Kidney glomerular epithelial cell (primary cell): ENCODE results near the gene ARPC1B.

ENCODE experiments used
- DNase-seq: peaks from one replicate; lab custom pipeline; 2025; lab: John Stamatoyannopoulos, UW

ARPC1B gene

GRCh38 chr7:99389772-99390171 is 15.2 kb downstream of the ARPC1B start:
- DNase-seq = no peak

DNA sequence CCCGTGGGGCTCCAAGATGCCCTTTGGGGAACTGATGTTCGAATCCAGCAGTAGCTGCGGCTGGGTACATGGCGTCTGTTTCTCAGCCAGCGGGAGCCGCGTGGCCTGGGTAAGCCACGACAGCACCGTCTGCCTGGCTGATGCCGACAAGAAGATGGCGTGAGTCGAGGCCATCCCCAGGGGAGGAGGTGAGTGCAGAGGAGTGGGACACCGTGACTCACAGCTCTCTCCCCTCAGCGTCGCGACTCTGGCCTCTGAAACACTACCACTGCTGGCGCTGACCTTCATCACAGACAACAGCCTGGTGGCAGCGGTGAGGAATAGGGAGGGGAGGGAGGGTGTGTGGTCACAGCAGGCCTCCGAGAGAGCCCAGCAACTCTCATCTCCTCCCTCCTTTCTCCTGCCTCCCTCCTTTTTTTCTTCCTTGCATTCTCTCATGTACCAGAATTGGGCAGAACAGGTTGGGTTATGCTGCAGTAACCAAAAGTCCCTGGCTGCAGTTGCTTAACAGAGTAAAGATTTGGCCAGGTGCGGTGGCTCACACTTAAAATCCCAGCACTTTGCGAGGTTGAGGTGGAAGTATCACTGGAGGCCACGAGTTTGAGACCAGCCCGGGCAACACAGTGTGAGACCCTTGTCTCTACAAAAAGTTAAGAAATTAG is 16.5 kb downstream of the ARPC1B start:
- no peak for DNase-seq

GRCh38 chr7:99392046-99392445 is 17.5 kb downstream of the ARPC1B start:
- DNase-seq = no peak

GRCh38 chr7:99392659-99393354 is 18.3 kb downstream of the ARPC1B start:
- DNase-seq = no peak

DNA sequence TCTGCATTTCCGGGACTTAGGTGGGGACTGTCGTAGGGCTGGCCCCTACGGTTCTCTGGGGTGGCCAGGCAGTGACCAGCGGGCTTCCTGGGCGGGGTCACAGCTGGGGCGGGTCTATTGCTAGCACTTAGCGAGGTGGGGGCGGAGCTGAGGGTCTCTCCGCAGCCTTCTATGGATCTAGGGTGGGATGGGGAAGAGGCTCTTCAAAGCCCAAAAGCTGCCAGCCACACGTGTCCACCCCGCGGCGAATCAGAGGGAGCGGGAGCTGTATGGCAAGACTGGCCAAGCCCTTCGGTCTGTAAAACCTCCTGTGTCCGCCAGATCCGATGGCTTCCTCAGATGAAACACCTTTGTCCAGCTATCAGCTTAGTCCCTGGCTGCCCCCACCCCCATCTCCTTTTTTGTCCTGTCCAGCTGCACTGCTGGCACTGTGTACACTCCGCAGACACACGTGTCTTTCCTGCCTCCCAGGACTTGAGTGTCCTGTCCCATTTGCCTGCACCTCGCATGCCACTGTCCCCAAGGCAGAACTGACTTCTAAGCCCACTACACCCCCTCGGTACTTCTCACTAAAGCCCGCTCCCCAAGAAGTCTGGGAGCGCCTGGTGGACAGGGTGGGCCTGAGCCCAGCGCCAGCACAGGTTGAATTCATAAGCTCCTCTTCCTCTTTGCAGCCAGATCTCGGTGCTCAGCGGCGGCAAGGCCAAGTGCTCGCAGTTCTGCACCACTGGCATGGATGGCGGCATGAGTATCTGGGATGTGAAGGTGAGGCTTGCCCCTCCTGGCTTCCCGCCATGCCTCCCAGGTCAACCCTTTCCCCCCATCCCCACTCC is 19.0 kb downstream of the ARPC1B start:
- no peak for DNase-seq

DNA sequence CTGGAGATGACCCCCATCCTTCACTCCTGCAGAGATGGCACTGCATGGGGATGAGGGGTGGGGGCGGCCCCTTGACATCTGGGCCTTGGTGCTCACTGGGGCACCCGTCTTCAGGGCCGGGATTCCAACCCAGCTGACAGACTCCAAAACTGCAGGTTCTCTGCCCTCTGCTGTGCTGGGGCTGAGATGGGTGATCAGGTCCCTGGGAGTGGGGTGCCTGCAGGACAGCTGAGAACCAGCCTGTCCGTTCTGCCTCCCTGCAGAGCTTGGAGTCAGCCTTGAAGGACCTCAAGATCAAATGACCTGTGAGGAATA is 19.6 kb downstream of the ARPC1B start:
- no peak for DNase-seq

- no peak for DNase-seq
These were observed 21.2 kb downstream of the ARPC1B start for GRCh38 chr7:99395616-99396327.

GRCh38 chr7:99396418-99397296 is 22.1 kb downstream of the ARPC1B start:
- DNase-seq = no peak

DNA sequence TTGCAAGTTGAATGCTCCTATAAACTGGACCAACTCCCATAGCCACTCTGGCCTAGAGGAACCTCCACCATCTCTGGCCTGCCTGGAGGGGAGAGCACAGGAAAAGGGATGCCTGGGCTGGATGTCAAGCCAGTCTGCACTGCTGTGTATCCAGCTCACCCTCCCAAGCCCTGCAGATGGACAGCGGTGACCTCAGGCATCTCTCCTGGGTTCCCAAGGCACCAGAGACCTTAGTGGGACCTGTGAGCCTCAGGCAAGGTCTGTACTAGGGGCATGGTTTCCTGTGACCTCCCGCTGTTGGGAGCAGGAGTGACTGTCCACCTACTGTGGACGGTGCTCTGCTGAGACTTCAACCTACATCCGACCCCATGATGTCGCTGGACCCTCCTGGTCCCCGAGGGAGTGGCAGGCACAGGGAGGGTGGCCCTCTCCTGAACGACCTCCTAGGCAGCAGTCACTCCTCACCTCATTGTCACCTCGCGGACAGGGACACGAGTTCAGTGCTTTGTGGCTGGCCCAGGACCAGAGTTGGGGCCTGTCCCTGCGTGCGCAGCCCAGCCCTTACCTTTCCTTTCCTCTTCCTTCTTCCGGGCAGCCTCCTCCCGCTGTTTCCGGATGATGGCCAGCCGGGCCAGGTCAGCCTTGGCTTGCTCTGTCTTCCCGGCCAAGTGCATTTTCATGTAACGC is 22.9 kb downstream of the ARPC1B start:
- no peak for DNase-seq

GRCh38 chr7:99398891-99399445 is 24.4 kb downstream of the ARPC1B start:
- DNase-seq = no peak

- no peak for DNase-seq
These were observed 25.1 kb downstream of the ARPC1B start for GRCh38 chr7:99399597-99399996.

- DNase-seq = no peak
These were observed 28.3 kb downstream of the ARPC1B start for GRCh38 chr7:99402854-99403253.

DNA sequence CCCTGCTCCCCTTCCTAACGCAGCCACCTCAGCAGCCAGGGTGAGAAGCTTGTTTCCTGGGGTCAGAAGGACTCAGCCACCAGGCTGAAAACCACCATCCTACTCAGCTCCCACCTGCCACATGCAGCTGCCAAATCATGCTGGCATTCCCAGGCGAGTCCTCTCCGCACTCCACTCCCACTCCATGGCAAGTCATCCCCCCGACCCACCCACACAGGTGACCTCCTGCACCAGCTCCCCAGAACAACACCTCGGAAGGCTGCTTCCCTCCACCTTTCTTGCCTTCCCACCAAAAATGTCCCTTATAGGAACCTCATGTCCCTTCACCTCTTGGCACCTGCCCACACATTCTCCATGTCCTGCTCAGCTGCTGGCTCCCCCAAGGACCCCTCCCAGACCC is 29.2 kb downstream of the ARPC1B start:
- DNase-seq = no peak

GRCh38 chr7:99404235-99404976 is 29.9 kb downstream of the ARPC1B start:
- no peak for DNase-seq

GRCh38 chr7:99404977-99405320 is 30.4 kb downstream of the ARPC1B start:
- DNase-seq = no peak

GRCh38 chr7:99406557-99406956 is 32.0 kb downstream of the ARPC1B start:
- DNase-seq = no peak

- peak; percentile 43 for DNase-seq
These were observed 33.4 kb downstream of the ARPC1B start for GRCh38 chr7:99407872-99408378.

- DNase-seq = peak; percentile 91
These were observed 34.1 kb downstream of the ARPC1B start, which contains the start of the genes BUD31 and PDAP1 for GRCh38 chr7:99408379-99409191. Gene BUD31 (plus strand): TSS chr7:99408969. CDS start chr7:99411093, 2,124 bp downstream. Gene PDAP1 (minus strand): TSS chr7:99408597. CDS start chr7:99408548, 49 bp downstream.

DNA sequence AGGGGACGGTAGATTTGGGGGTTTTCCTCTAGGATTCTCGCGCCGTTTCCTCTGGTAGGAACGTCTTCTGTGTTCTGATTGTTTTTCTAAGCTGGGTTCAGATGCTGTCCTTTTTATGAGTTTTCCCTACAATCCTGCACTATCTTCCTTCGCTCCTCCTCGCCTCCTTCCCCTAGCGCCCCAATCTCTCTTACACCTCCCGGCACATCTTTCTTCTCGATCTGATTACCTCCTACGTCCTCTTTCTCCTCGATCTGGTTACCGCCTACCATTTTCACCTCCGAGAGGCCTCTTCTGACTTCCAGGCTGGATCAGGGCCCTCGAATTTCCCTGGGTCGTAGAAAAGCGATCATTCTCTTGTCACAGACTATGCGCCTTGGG is 34.7 kb downstream of the ARPC1B start:
- peak; percentile 17 for DNase-seq
